CD4-positive, alpha-beta T cell treated with Interleukin-4 for 1 hour (primary cell): Measurements from ENCODE around the gene CARMIL3.
"Not testable (repeated sequence)": the region's sequence is repeated elsewhere in the genome, so short reads cannot be mapped to it uniquely, and the experiment has no call there.

Experiments
- DNase-seq, 2 donors: peaks; one replicate each; pipeline ENCODE4 v3.0.0-alpha.2; 2020 to 2022

The CARMIL3 gene

DNA sequence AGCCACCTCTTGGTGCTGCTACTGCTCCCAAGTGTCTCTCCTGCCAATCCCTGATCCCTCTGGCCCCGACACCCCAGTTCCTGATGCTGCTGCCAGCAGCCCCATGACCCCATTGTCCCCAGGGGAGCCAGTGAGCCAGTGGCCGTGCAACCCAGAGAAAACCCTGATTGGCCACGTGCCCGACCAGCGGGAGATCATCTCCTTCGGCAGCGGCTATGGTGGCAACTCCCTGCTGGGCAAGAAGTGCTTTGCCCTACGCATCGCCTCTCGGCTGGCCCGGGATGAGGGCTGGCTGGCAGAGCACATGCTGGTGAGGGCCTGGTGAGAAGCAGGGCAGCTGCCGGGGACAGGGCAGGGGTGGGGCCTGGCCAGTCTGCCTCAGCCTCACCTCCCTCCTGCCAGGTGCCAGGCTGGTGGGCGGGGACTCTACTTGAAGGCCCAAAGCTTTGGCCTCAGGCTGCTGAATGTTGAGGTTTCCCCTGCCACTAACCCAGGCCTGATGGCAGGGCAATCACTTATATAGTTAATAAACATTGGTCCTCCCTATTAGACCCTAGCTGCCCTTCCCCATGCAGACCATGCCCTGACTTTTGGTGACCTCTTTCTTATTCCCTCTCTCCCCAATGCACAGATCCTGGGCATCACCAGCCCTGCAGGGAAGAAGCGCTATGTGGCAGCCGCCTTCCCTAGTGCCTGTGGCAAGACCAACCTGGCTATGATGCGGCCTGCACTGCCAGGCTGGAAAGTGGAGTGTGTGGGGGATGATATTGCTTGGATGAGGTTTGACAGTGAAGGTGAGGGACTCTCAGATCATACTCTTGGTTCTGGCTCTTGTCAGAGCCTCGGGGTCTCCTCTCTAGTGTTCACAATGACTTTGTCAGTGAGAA is 47.4 kb downstream of the CARMIL3 start:
- DNase-seq: no peak

GRCh38 chr14:24100197-24100981 is 48.6 kb downstream of the CARMIL3 start:
- DNase-seq: no peak

- no peak for DNase-seq
Measured at GRCh38 chr14:24100982-24101494, 49.2 kb downstream of the CARMIL3 start.

DNA sequence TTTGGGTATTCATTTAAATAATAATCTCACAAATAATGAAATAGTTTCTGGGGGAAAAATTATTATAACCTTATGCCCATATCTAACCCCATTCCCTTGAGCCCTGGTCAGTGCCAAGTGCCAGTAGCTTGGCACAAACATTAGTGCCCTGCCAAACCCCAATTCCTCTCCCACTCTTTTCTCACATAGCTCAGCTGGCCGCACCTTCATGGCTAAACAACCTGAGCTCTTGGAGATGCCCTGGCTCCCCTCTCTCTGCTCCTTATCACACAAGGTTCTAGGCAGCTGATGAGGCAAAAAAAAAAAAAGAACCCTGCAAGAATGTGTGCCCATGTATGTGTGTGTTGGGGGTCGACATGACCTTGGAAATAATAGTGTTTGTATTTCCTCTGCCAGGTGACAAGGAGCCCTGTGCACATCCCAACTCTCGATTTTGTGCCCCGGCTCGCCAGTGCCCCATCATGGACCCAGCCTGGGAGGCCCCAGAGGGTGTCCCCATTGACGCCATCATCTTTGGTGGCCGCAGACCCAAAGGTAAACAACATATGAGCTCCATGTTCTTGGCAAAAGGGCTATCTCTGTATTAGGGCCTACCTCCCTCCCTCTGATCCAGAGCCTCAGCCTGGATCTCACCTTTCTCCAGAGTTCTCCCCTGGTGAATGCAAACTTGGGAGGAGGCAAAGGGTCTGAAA is 50.7 kb downstream of the CARMIL3 start:
- no peak for DNase-seq

DNA sequence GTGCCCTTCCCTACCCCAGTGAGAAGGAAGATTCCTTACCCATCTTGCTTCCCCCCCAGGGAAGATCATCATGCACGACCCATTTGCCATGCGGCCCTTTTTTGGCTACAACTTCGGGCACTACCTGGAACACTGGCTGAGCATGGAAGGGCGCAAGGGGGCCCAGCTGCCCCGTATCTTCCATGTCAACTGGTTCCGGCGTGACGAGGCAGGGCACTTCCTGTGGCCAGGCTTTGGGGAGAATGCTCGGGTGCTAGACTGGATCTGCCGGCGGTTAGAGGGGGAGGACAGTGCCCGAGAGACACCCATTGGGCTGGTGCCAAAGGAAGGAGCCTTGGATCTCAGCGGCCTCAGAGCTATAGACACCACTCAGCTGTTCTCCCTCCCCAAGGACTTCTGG is 51.6 kb downstream of the CARMIL3 start:
- DNase-seq: no peak

DNA sequence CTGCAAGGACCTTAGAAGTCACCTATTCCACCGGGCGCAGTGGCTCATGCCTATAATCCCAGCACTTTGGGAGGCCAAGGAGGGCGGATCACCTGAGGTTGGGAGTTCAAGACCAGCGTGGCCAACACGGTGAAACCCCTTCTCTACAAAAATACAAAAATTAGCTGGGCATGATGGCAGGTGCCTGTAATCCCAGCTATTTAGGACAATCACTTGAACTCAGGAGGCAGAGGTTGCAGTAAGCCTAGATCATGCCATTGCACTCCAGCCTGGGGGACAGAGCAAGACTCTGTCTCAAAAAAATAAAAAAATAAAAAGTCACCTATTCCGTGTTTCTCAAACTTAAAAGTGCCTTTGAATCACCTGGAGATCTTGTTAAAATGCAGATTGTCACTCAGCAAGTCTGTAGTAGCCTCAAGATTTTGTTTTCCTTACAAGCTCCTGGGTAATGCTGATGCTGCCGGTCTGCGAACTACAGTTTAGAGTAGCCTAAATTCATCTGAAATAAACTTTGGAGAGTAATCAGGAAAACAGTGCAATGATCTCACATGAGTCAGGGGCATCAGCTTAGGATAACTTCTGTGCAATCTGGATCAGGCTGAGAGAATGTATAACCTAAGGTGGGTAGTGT is 53.9 kb downstream of the CARMIL3 start:
- not testable (repeated sequence) for DNase-seq

- DNase-seq: no peak
Measured at GRCh38 chr14:24106672-24107271, 55.0 kb downstream of the CARMIL3 start.

DNA sequence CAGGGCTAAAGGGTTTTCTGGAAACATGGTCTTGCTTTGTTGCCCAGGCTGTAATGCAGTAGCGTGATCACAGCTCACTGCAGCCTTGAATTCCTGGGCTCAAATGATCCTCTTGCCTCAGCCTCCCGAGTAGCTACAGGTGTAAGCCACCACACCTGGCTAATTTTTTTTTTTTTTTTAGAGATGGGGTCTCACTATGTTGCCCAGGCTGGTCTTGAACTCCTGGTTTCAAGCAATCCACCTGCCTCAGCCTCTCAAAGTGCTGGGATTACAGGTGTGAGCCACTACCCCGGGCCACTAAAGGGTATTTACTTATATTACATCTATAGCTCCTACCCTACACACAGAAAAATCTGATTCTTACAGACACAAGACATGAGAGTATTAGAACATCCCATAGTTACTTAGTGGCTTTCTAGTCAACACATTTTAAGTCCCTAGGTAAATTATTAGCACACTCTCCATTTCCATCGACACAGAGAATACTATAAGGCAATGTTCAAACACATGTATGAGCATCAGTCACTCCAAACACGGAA is 56.6 kb downstream of the CARMIL3 start:
- no peak for DNase-seq

- DNase-seq: no peak
Measured at GRCh38 chr14:24110060-24110459, 58.3 kb downstream of the CARMIL3 start.

- no peak for DNase-seq
Measured at GRCh38 chr14:24110523-24110922, 58.7 kb downstream of the CARMIL3 start.

GRCh38 chr14:24113379-24113800 is 61.6 kb downstream of the CARMIL3 start:
- no peak for DNase-seq

DNA sequence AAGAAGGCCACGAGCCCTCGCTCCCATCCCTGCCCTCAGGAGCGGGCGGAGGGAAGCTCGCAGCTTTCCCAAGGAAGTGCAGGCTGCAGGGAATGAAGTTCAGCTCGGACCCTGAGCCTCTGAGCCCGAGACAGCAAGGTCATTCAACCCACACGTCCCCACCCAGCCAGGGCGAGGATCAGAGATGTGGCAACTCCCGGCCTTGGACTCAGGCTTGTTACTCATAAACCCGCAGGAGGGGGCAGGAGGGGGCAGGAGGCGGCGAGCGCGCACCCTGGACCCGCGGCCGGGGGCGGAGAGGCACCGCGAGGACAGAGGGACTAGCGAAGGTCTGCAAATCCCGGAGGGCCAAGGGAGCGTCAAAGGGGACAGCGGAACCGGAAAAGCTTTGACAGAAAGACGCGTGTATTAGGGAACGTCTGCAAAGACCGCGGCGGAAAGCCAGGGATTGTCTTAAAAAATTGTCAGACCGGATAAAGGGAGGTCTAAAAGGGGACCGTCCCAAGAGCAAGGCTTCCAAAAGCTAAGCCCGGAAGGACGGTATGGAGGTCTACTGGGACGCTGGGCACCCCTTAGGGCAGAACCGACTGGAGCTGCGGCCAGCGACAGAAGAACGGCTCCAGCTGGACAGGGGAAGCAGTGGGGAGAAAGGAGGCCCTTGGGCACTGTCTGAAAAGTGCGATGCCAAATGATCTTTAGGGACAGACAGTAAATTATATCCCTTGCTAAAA is 62.2 kb downstream of the CARMIL3 start:
- peak; percentile 83 to 88 for DNase-seq

GRCh38 chr14:24114532-24115421 is 63.0 kb downstream of the CARMIL3 start, which contains the start of the genes DCAF11 and NRL:
DCAF11 (plus strand) TSS chr14:24114777; CDS start chr14:24115595, 818 bp downstream.
NRL (minus strand) TSS chr14:24114949; CDS start chr14:24082848, 32,101 bp downstream.
- peak; percentile 100 for DNase-seq

- no peak for DNase-seq
Measured at GRCh38 chr14:24115422-24116127, 63.8 kb downstream of the CARMIL3 start.

DNA sequence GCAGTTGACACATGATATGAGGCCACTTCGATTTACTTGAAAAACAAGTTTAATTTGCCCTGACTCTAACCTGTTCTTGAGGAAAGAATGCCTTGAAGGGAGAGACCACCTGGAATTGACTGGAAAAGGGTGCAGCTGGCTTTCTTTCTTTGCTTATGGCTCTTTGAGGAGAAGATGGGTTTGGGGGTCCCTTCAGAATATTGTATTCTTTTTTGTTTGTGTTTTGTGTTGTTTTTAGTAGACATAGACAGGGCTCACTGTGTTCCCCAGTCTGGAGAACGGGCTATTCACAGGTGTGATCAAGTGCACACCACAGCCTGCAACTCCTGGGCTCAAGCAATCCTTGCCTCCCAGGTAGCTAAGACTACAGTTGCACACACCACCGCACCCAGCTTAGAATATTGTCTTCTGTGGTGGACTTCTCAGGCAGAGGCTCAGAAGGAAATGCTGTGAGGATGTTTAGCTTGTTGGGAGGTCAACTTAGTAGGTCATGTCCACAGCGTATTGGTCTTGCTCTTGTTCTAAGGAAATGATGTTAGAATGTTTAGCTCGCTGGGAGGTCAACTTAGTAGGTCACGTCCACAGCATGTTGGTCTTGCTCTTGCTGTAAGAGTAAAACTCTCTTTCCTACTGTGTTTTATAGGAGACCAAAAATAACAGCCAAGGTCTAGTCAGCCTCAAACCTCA is 64.5 kb downstream of the CARMIL3 start:
- DNase-seq: no peak

- no peak for DNase-seq
Measured at GRCh38 chr14:24117179-24117578, 65.4 kb downstream of the CARMIL3 start.
